Smooth muscle cell (in vitro differentiated cells): ENCODE results near the gene FXYD7. TPM values are rescaled to one million over a fixed set of nuclear protein-coding genes. Genes with fewer than 3 reads are reported as not detected.
"Not testable (repeated sequence)": the region's sequence is repeated elsewhere in the genome, so short reads cannot be mapped to it uniquely, and the experiment has no call there.

Source experiments
- DNase-seq: peaks from one replicate; lab custom pipeline; 2025; ENCODE audit not compliant: unreplicated experiment; lab: John Stamatoyannopoulos, UW
- H2AFZ ChIP-seq: fragments of 200-600 bp; sonication (generic); 2 replicates; pipeline ENCODE4 v1.6.0; 2016; ENCODE audit warnings: antibody characterized with exemption, low read depth, mild to moderate bottlenecking
- H3F3A ChIP-seq: fragments of 200-600 bp; sonication (generic); 2 replicates; pipeline ENCODE4 v1.6.0; 2017; ENCODE audit warnings: antibody characterized with exemption, low read depth
- H3K27ac ChIP-seq: fragments of 200-600 bp; sonication (generic); 2 replicates; pipeline ENCODE4 v1.5.1; 2016; ENCODE audit warnings: low read depth, mild to moderate bottlenecking
- H3K27me3 ChIP-seq: fragments of 200-600 bp; sonication (generic); 2 replicates; pipeline ENCODE4 v1.6.1; 2016; ENCODE audit warnings: low read depth, mild to moderate bottlenecking
- H3K36me3 ChIP-seq: fragments of 200-600 bp; sonication (generic); 2 replicates; pipeline ENCODE4 v1.5.1; 2016; ENCODE audit warnings: low read depth
- H3K4me1 ChIP-seq: fragments of 200-600 bp; sonication (generic); 2 replicates; pipeline ENCODE4 v1.5.1; 2016; ENCODE audit warnings: low read depth
- H3K4me2 ChIP-seq: fragments of 200-600 bp; sonication (generic); 2 replicates; pipeline ENCODE4 v1.6.0; 2016; ENCODE audit warnings: mild to moderate bottlenecking
- H3K4me3 ChIP-seq: fragments of 200-600 bp; sonication (generic); 2 replicates; pipeline ENCODE4 v1.5.1; 2016; ENCODE audit warnings: mild to moderate bottlenecking
- H3K79me2 ChIP-seq: fragments of 200-600 bp; sonication (generic); 2 replicates; pipeline ENCODE4 v1.6.0; 2016; ENCODE audit warnings: low read depth, mild to moderate bottlenecking
- H3K9ac ChIP-seq: fragments of 200-600 bp; sonication (generic); 2 replicates; pipeline ENCODE4 v1.6.0; 2016; ENCODE audit warnings: low read depth
- H3K9me3 ChIP-seq: fragments of 200-600 bp; sonication (generic); replicated peaks from 2 replicates; pipeline ENCODE4 v1.5.1; 2016; ENCODE audit warnings: low read depth
- H4K20me1 ChIP-seq: fragments of 200-600 bp; sonication (generic); 2 replicates; pipeline ENCODE4 v1.6.0; 2016; ENCODE audit warnings: low read depth
- CTCF ChIP-seq: fragments of 200-600 bp; sonication (generic); IDR thresholded peaks from 2 replicates; pipeline ENCODE4 v1.5.1; 2017; ENCODE audit warnings: borderline replicate concordance, mild to moderate bottlenecking, antibody characterized with exemption; ENCODE audit not compliant: insufficient read depth, poor library complexity, severe bottlenecking
- WGBS: methylation state at CpG from one replicate; pipeline ENCODE4 v1.1.7; 2016; ENCODE audit warnings: low lambda C conversion rate; 5-methylcytosine and 5-hydroxymethylcytosine counted together
- polyA plus RNA-seq: library from polyadenylated mRNA; unstranded; fragments of >200 nt; fragmentation: Nextera tagmentation; extraction: Ambion mirVana; gene quantifications from 2 replicates; pipeline ENCODE4 v1.2.1, GENCODE V29; 2016
- total RNA-seq: library from RNA; depleted of rRNA; stranded (reverse); fragments of >200 nt; gene quantifications from 2 replicates; pipeline ENCODE4 v1.2.3, GENCODE V29; 2014

The FXYD7 gene
- total and polyA plus RNA-seq, 2 experiments from 2014 or later = not detected

GRCh38 chr19:35099897-35100275 is 43.2 kb upstream of the FXYD7 start:
- Histone ChIP-seq H4K20me1 (no peaks in the 10 kb centered on the region), H3K4me2 (no peak overlapping the region), H3K36me3 (no peaks in the 10 kb centered on the region), H2AFZ (no peak overlapping the region), H3K4me3 (no peak overlapping the region), H3K9ac (no peak overlapping the region), H3K4me1 (no peaks in the 10 kb centered on the region), H3K9me3 (no peaks in the 10 kb centered on the region), H3K27me3 (no peaks in the 10 kb centered on the region), H3F3A (no peaks in the 10 kb centered on the region), H3K27ac (no peak overlapping the region), H3K79me2 (no peaks in the 10 kb centered on the region)
- no peak for TF ChIP-seq CTCF
- no peak for DNase-seq
- WGBS = 94% methylated on average over 13 of the region's 13 CpGs

- no peak overlapping the region for H3K27ac ChIP-seq
- no peak overlapping the region for H3K9ac ChIP-seq
- no peaks in the 10 kb centered on the region for H3K9me3 ChIP-seq
- WGBS = 81% methylated on average over 16 of the region's 16 CpGs
- no peak overlapping the region for H3K4me3 ChIP-seq
- DNase-seq = no peak
- no peaks in the 10 kb centered on the region for H3K36me3 ChIP-seq
- H3K4me1 ChIP-seq = no peaks in the 10 kb centered on the region
- no peak overlapping the region for H2AFZ ChIP-seq
- no peaks in the 10 kb centered on the region for H3K79me2 ChIP-seq
- H3F3A ChIP-seq = no peaks in the 10 kb centered on the region
- TF ChIP-seq CTCF = no peak
- H4K20me1 ChIP-seq = no peaks in the 10 kb centered on the region
- H3K27me3 ChIP-seq = no peaks in the 10 kb centered on the region
- no peak overlapping the region for H3K4me2 ChIP-seq
These were observed 42.2 kb upstream of the FXYD7 start for GRCh38 chr19:35100588-35101533.

GRCh38 chr19:35101949-35102348 is 41.1 kb upstream of the FXYD7 start:
- not testable (repeated sequence) for H3K27me3 ChIP-seq, H3K4me2 ChIP-seq, H3K9ac ChIP-seq, H3K4me1 ChIP-seq, H2AFZ ChIP-seq, H3K79me2 ChIP-seq, H3F3A ChIP-seq, H3K4me3 ChIP-seq, H4K20me1 ChIP-seq, H3K36me3 ChIP-seq, H3K27ac ChIP-seq, H3K9me3 ChIP-seq, DNase-seq
- 94% methylated on average over 10 of the region's 10 CpGs for WGBS

- not testable (repeated sequence) for H3K36me3 ChIP-seq, H3K4me2 ChIP-seq, H2AFZ ChIP-seq, H3K4me3 ChIP-seq, DNase-seq, H4K20me1 ChIP-seq, H3K9ac ChIP-seq, H3K27me3 ChIP-seq, H3K9me3 ChIP-seq, H3F3A ChIP-seq, H3K79me2 ChIP-seq, H3K27ac ChIP-seq, H3K4me1 ChIP-seq
- WGBS = 84% methylated on average over 10 of the region's 10 CpGs
These were observed 39.4 kb upstream of the FXYD7 start for GRCh38 chr19:35103614-35104013.
